ENCODE results near the gene KMO. TPM values are rescaled to one million over a fixed set of nuclear protein-coding genes. Genes with fewer than 3 reads are reported as not detected.

The KMO gene
- total RNA-seq, 1 experiment from 2014 or later, result 0.07 TPM

GRCh38 chr1:241617426-241617825 is 85.2 kb downstream of the KMO start:
- no peaks in the 10 kb centered on the region for H3K27me3 ChIP-seq (ENCODE audit: insufficient read depth, low read depth)
- no peak overlapping the region for H3K27ac ChIP-seq
- intact Hi-C loops (cut with micrococcal nuclease; ENCODE audit: unreplicated experiment), result no loop called here
- ChIA-PET POLR2A (ENCODE audit: unreplicated experiment) (no interaction called here), CTCF (interaction anchor here (0.8 kb wide), 1 partner anchor 10 kb away, joined by 3 read pairs; no protein-coding TSS in a partner anchor)
- no peaks in the 10 kb centered on the region for H3K79me2 ChIP-seq (ENCODE audit: low read depth)
- no peaks in the 10 kb centered on the region for H3F3A ChIP-seq (ENCODE audit: insufficient read depth, low read depth)
- no TSS peak for BruUV-seq (replicated peaks)
- no peaks in the 10 kb centered on the region; the same call in 1 of the 2 replicates for H4K20me1 ChIP-seq (ENCODE audit: insufficient read depth)
- no peak for DNase-seq
- peaks cover 21% of the 10 kb centered on the region for H3K4me1 ChIP-seq (replicated peaks; ENCODE audit: insufficient read depth)
- H3K4me3 ChIP-seq, result no peak overlapping the region
- H3K36me3 ChIP-seq (ENCODE audit: low read depth), result peaks cover 5% of the 10 kb centered on the region
- H3K9me2 ChIP-seq (ENCODE audit: insufficient read depth), result no peaks in the 10 kb centered on the region
- no peaks in the 10 kb centered on the region for H3K9me3 ChIP-seq (ENCODE audit: insufficient read depth, low read depth)
- no peak overlapping the region for H3K4me2 ChIP-seq
- TF ChIP-seq, protein P1, sequence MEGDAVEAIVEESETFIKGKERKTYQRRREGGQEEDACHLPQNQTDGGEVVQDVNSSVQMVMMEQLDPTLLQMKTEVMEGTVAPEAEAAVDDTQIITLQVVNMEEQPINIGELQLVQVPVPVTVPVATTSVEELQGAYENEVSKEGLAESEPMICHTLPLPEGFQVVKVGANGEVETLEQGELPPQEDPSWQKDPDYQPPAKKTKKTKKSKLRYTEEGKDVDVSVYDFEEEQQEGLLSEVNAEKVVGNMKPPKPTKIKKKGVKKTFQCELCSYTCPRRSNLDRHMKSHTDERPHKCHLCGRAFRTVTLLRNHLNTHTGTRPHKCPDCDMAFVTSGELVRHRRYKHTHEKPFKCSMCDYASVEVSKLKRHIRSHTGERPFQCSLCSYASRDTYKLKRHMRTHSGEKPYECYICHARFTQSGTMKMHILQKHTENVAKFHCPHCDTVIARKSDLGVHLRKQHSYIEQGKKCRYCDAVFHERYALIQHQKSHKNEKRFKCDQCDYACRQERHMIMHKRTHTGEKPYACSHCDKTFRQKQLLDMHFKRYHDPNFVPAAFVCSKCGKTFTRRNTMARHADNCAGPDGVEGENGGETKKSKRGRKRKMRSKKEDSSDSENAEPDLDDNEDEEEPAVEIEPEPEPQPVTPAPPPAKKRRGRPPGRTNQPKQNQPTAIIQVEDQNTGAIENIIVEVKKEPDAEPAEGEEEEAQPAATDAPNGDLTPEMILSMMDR (conservative IDR thresholded peaks at IDR 0.05), result no peak
- no peak for TF ChIP-seq EZH2 (IDR thresholded peaks at IDR 0.05; ENCODE audit: low read depth)
- H2AFZ ChIP-seq, result no peak overlapping the region

- no peak overlapping the region for H3K27ac ChIP-seq
- no peaks in the 10 kb centered on the region; the same call in 1 of the 2 replicates for H4K20me1 ChIP-seq (ENCODE audit: insufficient read depth)
- no peaks in the 10 kb centered on the region for H3K9me2 ChIP-seq (ENCODE audit: insufficient read depth)
- DNase-seq, result no peak
- no peak overlapping the region for H3K4me3 ChIP-seq
- intact Hi-C loops (cut with micrococcal nuclease; ENCODE audit: unreplicated experiment), result no loop called here
- no peak overlapping the region for H3K4me2 ChIP-seq
- no TSS peak for BruUV-seq (replicated peaks)
- no peaks in the 10 kb centered on the region for H3K27me3 ChIP-seq (ENCODE audit: insufficient read depth, low read depth)
- peaks cover 25% of the 10 kb centered on the region for H3K4me1 ChIP-seq (replicated peaks; ENCODE audit: insufficient read depth)
- H3K79me2 ChIP-seq (ENCODE audit: low read depth), result peaks cover 6% of the 10 kb centered on the region
- no peak overlapping the region for H2AFZ ChIP-seq
- ChIA-PET CTCF (no interaction called here), POLR2A (ENCODE audit: unreplicated experiment) (interaction anchor here (0.6 kb wide), 1 partner anchor 12 kb away, joined by 3 read pairs; no protein-coding TSS in a partner anchor)
- H3F3A ChIP-seq (ENCODE audit: insufficient read depth, low read depth), result peaks cover 21% of the 10 kb centered on the region
- H3K36me3 ChIP-seq (ENCODE audit: low read depth), result peaks cover 13% of the 10 kb centered on the region
- H3K9me3 ChIP-seq (ENCODE audit: insufficient read depth, low read depth), result no peaks in the 10 kb centered on the region
- TF ChIP-seq, protein P1 (conservative IDR thresholded peaks at IDR 0.05), result no peak
- no peak for TF ChIP-seq EZH2 (IDR thresholded peaks at IDR 0.05; ENCODE audit: low read depth)
These were observed 90.5 kb downstream of the KMO start for GRCh38 chr1:241622669-241623068.

GRCh38 chr1:241624935-241625334 is 92.8 kb downstream of the KMO start:
- intact Hi-C loops (cut with micrococcal nuclease; ENCODE audit: unreplicated experiment), result no loop called here
- TF ChIP-seq, protein P1 (conservative IDR thresholded peaks at IDR 0.05), result no peak
- TF ChIP-seq EZH2 (IDR thresholded peaks at IDR 0.05; ENCODE audit: low read depth), result no peak
- ChIA-PET CTCF (no interaction called here), POLR2A (ENCODE audit: unreplicated experiment) (no interaction called here)
- H3K79me2 ChIP-seq (ENCODE audit: low read depth), result peaks cover 6% of the 10 kb centered on the region
- H3K36me3 ChIP-seq (ENCODE audit: low read depth), result peaks cover 13% of the 10 kb centered on the region
- no TSS peak for BruUV-seq (replicated peaks)
- peak overlapping the region; percentile 32 for H3K4me2 ChIP-seq
- no peaks in the 10 kb centered on the region; the same call in 1 of the 2 replicates for H4K20me1 ChIP-seq (ENCODE audit: insufficient read depth)
- peaks cover 21% of the 10 kb centered on the region for H3F3A ChIP-seq (ENCODE audit: insufficient read depth, low read depth)
- no peak overlapping the region for H3K4me3 ChIP-seq
- no peak overlapping the region for H2AFZ ChIP-seq
- peak in 1 of 2 experiments; percentile 89 for DNase-seq
- no peaks in the 10 kb centered on the region for H3K9me3 ChIP-seq (ENCODE audit: insufficient read depth, low read depth)
- 0 out of 2 replicates have a peak overlapping the region, but pooled peaks have one; percentile 1 for H3K27ac ChIP-seq
- peaks cover 29% of the 10 kb centered on the region for H3K4me1 ChIP-seq (replicated peaks; ENCODE audit: insufficient read depth)
- H3K9me2 ChIP-seq (ENCODE audit: insufficient read depth), result no peaks in the 10 kb centered on the region
- H3K27me3 ChIP-seq (ENCODE audit: insufficient read depth, low read depth), result no peaks in the 10 kb centered on the region
